OCI-LY7 (cell line): ENCODE measurements around the gene MTMR4.

ENCODE experiments used
- CTCF ChIP-seq: fragments of 200-600 bp; sonication (generic); conservative IDR thresholded peaks from 2 replicates; pipeline ENCODE4 v1.5.1; 2014; ENCODE audit warnings: mild to moderate bottlenecking, antibody characterized with exemption, low read length, moderate library complexity, mixed read lengths
- EZH2phosphoT487 ChIP-seq: fragments of 200-600 bp; sonication (generic); IDR thresholded peaks from 2 replicates; pipeline ENCODE4 v1.6.1; 2018; ENCODE audit warnings: low read depth, borderline replicate concordance, mild to moderate bottlenecking, mixed run types, antibody characterized with exemption, low read length, moderate library complexity, mixed read lengths

GRCh38 chr17:58530655-58531054 lies 16.2 kb upstream of the MTMR4 start:
- TF ChIP-seq CTCF: no peak
- TF ChIP-seq EZH2phosphoT487: no peak
